GM13977 (cell line): ENCODE results near the gene ZNF439.
"Not testable (repeated sequence)": the region's sequence is repeated elsewhere in the genome, so short reads cannot be mapped to it uniquely, and the experiment has no call there.

Experiments used
- DNase-seq: peaks from one replicate; pipeline ENCODE4 v3.0.0; 2012; ENCODE audit warnings: low spot score
- CTCF ChIP-seq: IDR thresholded peaks from 2 replicates; pipeline ENCODE4 v1.5.1; 2012; ENCODE audit warnings: mild to moderate bottlenecking, control low read depth; ENCODE audit not compliant: insufficient read depth; ENCODE audit errors: extremely low read depth, missing control alignments
- in situ Hi-C: fragments of 300-500 bp; cut with MboI; formaldehyde crosslinking; loops from one replicate; pipeline ENCODE4 v1.12.0; 2022; ENCODE audit warnings: low sequenced_read_pairs, low pct_unique_long_range_greater_than_20kb, mixed read lengths, inconsistent platforms; ENCODE audit not compliant: unreplicated experiment

ZNF439 gene

GRCh38 chr19:11890634-11891033, 42.1 kb downstream of the ZNF439 start:
- no peak for TF ChIP-seq CTCF
- in situ Hi-C loops, result no loop called here
- DNase-seq, result no peak

- TF ChIP-seq CTCF, result no peak
- in situ Hi-C loops, result no loop called here
- DNase-seq, result no peak
Measured at GRCh38 chr19:11894851-11895250, 46.3 kb downstream of the ZNF439 start.

- in situ Hi-C loops, result no loop called here
- TF ChIP-seq CTCF, result no peak
- no peak for DNase-seq
Measured at GRCh38 chr19:11902228-11902627, 53.7 kb downstream of the ZNF439 start.

- DNase-seq, result no peak
- no peak for TF ChIP-seq CTCF
- in situ Hi-C loops, result no loop called here
Measured at GRCh38 chr19:11905928-11906327, 57.4 kb downstream of the ZNF439 start.

GRCh38 chr19:11911937-11912336, 63.4 kb downstream of the ZNF439 start:
- in situ Hi-C loops, DNase-seq: not testable (repeated sequence)

- in situ Hi-C loops, DNase-seq: not testable (repeated sequence)
Measured at GRCh38 chr19:11914417-11915051, 66.0 kb downstream of the ZNF439 start.
